Stimulated activated CD4-positive, alpha-beta T cell treated with anti-CD3 and anti-CD28 coated beads, Interleukin-1b, Interleukin-23, amount 100 ng/mL, for 24 hours (primary cell): Measurements from ENCODE around the gene CCDC88B.

Source experiments
- DNase-seq, 4 experiments: peaks; one replicate each; pipeline ENCODE4 v3.0.0-alpha.2; 2020; ENCODE audit warnings: low read depth in 4 of 4, low spot score in 1 of 4

Gene CCDC88B

DNA sequence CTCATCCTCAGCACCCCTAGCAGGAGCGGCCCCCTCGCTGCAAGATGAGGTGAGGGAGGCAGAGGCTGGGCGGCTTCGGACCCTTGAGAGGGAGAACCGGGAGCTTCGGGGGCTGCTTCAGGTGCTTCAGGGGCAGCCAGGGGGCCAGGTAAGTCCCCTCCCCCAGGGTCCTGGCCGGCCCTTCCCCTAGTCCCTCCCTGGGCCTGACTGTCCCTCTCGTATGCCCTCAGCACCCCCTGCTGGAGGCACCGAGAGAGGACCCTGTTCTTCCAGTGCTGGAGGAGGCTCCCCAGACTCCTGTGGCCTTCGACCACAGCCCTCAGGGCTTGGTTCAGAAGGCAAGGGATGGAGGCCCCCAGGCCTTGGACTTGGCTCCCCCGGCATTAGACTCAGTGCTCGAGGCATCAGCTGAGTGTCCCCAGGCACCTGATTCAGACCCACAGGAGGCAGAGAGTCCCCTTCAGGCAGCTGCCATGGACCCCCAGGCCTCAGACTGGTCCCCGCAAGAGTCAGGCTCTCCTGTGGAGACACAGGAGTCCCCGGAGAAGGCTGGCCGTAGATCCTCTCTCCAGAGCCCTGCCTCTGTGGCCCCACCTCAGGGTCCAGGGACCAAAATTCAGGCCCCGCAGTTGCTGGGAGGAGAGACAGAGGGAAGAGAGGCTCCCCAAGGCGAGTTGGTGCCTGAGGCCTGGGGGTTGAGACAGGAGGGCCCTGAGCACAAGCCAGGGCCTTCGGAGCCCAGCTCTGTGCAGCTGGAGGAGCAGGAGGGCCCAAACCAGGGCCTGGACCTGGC lies 4.0 kb downstream of the CCDC88B start:
- DNase-seq, result no peak

DNA sequence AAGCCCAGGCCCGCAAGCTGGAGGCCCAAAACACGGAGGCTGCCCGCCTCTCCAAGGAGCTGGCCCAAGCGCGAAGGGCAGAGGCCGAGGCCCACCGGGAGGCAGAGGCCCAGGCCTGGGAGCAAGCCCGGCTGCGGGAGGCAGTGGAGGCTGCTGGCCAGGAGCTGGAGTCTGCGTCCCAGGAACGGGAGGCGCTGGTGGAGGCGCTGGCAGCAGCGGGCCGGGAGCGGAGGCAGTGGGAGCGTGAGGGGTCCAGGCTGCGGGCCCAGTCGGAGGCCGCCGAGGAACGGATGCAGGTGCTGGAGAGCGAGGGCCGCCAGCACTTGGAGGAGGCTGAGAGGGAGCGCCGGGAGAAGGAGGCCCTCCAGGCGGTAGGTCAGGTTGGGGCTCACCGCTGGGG lies 4.8 kb downstream of the CCDC88B start:
- no peak for DNase-seq

DNA sequence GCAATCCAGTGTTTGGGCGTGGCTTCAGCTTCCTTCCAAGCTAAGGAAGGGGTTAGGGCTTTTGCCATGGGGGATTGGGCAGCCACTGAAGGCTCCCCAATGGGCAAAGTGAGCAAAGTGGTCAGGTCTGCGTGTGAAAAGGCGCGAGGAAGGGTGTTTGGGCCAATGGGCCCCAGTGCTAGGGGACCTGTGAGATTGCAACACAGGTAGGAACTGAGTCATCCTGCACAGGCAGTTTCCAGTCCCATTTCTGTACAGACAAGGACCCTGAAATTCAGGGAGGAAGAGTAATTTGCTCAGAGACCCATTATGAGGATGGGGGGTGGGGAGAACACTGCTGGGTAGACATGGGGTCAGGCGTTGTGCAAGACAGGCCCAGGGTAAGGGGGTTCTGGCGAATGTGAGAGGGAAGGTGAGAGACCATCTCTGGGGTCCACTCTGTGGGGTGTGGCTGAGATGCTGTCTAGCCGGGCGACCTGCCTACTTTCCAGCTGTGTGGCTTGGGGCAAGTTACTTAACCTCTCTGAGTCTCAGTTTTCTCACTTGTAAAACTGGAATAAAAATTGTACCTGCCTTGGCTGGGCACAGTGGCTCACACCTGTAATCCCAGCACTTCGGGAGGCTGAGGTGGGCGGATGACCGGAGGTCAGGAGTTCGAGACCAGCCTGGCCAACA lies 7.3 kb downstream of the CCDC88B start:
- no peak for DNase-seq

GRCh38 chr11:64348383-64349024 lies 8.5 kb downstream of the CCDC88B start:
- no peak for DNase-seq

GRCh38 chr11:64349025-64349387 lies 9.0 kb downstream of the CCDC88B start:
- no peak for DNase-seq

DNA sequence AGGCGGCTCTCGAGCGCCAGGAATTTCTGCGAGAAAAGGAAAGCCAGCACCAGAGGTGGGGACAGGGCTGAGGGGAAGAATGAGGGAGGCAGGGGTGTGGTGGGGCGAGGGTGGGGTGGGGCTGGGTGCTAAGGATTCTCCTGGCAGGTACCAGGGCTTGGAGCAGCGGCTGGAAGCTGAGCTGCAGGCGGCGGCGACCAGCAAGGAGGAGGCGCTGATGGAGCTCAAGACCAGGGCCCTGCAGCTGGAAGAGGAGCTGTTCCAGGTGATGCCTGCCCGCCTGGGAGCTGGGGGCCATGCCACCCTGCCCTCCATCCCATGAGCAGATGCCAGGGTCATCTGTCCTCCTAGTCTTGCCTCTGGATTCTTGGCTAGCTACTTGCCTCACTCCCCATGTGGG lies 9.4 kb downstream of the CCDC88B start:
- no peak for DNase-seq

DNA sequence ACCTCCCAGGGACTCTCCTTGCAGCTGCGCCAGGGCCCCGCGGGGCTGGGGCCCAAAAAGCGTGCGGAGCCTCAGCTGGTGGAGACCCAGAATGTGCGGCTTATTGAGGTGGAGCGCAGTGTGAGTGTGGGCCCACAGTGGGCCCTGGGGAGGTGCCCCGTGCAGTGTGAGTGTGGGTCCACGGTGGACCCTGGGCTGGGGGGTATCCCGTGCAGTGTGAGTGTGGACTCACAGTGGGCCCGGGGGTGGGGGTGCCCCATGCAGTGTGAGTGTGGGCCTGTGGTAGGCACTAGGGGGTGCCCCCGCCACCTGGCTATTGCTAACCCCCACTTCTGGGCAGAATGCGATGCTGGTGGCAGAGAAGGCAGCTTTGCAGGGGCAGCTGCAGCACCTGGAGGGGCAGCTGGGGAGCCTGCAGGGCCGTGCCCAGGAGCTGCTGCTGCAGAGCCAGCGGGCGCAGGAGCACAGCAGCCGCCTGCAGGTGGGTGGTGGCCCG lies 11.2 kb downstream of the CCDC88B start:
- DNase-seq, result no peak

DNA sequence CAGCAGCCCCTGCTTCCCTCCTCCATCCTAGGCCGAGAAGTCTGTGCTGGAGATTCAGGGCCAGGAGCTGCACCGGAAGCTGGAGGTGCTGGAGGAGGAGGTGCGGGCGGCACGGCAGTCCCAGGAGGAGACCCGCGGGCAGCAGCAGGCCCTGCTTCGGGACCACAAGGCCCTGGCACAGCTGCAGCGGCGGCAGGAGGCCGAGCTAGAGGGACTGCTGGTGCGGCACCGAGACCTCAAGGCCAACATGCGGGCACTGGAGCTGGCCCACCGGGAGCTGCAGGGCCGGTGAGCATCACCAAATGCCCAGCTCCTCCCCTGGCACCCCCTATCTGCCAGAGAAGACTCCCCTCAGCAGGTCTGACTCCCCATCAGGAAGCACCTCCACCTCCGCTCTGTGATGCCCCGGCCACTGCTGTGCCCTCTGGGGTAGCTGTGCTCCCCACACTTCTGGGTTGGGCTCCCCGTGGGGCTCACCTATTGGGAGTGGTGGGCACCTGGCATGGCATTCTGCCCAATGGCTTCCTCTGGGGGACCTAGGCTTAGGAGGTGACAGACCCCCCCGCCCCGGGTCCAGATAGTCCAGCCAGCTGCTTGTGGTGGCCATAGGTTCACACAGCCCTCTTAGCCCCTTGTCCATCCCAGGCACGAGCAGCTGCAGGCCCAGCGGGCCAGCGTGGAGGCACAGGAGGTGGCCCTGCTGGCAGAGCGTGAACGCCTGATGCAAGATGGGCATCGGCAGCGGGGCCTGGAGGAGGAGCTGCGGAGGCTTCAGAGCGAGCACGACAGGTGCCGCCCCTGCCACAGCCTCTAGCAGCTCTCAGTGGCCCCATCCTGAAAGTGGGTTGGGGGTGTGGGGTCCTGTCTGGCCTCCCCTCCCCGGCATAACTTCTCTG lies 12.3 kb downstream of the CCDC88B start:
- DNase-seq, result no peak

DNA sequence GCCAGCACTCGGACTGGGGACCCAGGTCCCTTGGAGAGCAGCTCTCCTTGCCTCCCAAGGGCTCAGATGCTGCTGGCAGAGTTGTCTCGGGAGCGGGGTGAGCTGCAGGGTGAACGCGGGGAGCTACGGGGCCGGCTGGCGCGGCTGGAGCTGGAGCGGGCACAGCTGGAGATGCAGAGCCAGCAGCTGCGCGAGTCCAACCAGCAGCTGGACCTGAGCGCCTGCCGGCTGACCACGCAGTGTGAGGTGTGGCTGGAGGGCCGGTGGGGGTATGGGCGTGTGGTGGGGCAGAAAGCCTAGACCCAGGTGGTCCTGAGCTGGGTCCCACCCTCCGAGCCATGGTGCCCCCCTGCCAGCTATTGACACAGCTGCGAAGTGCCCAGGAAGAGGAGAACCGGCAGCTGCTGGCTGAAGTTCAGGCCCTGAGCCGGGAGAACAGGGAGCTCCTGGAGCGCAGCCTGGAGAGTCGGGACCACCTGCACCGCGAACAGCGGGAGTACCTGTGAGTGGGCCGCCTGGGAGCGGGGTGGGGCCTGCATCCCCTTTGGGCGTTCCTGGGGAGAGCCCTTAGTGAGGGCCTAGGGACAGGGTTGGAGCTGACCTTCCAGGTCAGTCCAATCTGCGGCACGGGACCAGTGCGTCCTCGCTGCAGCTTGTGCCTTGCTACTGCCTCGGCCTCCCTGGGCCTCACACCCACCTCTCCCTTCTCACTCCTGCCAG lies 13.2 kb downstream of the CCDC88B start:
- DNase-seq, result no peak

DNA sequence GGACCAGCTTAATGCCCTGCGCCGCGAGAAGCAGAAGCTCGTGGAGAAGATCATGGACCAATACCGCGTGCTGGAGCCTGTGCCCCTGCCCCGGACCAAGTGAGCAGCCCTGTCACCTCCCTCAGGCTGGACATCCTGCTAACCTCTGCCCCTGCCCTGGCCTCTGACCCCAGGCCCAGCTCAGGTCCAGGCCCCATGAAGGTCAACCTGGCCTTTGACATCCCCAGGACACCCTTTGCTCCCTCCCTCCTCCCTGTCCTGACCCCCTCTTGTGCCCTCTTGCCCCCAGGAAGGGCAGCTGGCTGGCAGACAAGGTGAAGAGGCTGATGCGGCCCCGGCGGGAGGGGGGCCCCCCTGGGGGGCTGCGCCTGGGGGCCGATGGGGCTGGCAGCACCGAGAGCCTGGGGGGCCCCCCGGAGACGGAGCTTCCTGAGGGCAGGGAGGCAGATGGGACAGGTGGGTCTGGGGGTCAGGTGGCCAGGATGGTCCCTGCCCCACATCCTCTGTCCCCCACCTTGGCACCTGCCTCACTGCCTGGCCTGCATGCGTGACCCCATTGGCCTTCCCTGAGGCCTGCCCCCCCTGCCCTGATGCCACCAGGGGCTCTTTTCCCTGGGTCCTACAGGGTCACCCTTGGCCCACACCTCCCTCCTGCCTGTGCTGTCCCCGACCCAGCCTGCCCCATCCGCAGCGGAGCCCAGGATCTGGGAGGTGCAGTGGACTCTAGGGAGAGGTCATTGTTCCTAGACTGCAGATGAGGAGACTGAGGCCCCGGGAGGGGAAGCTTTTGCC lies 13.9 kb downstream of the CCDC88B start:
- no peak for DNase-seq

DNA sequence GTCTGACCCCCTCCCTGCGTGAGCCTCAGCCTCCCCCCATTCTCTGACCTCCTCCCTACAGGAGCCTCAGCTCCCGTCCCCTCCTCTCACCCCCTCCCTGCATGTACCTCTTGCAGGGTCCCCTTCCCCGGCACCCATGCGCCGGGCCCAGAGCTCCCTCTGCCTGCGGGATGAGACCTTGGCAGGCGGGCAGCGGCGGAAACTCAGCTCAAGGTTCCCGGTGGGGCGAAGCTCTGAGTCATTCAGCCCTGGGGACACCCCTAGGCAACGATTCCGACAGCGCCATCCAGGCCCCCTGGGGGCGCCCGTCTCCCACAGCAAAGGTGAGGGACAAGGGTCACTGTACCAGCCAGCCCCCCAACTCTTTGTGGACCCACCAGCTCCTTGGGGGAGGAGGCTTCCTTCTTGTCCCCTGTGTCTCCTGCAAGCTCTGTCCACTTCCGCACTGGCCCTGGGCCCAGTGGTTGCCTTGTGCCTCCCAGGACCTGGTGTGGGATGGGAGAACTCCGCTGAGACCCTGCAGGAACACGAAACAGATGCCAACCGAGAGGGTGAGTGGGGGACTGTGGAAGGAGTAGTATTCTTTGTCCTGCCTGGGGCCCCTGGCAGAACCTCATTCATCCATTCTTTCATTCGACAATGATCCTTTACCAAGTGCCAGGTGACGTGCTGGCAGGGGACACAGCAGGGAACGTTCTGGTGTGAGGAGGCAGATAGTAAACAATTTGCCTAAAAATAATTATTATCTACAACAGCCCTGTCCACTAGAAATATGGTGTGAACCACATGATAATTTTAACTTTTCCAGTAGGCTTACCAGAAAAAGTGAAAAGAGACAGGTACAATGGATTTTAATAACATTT lies 15.3 kb downstream of the CCDC88B start:
- peak in 1 of 4 experiments; percentile 32 for DNase-seq

DNA sequence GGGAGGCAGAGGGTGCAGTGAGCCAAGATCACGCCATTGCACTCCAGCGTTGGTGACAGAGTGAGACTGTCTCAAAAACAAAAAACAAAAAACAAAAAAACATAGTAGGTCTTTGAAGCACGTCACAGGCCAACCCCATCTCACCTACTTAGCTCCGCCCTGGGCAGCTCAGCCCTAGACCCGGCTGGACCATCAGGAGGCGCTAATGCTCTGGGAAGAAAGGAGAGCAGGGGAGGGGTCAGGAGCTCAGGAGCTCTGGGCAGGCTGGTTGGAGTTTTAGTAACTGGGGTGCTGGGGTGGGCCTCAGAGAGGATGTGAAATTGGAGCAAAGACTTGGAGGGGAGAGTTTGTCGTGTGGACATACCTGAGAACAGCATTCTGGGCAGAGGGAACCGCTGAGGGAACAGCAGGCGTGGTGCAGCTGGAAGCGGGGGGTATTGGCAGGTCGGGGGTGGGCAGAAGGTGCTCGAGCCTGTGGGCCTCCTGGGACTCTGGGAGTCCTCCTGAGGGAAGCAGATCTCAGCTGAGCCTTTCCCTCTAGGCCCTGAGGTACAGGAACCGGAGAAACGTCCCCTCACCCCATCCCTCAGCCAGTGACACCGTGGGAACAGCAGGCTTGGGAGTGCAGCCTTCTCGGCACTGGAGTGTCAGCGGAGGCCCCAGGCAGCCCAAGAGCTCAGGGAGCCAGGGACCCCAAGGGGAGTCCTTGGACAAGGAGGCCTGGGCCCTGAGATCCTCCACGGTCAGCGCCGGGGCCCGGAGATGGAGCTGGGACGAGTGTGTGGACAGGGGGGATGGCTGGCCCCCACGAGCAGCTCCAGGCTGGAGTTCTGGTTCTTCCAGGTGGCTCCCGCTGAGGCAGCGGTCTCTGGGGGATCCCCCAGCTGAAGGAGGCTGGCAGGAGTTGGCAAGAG lies 16.8 kb downstream of the CCDC88B start:
- no peak for DNase-seq

DNA sequence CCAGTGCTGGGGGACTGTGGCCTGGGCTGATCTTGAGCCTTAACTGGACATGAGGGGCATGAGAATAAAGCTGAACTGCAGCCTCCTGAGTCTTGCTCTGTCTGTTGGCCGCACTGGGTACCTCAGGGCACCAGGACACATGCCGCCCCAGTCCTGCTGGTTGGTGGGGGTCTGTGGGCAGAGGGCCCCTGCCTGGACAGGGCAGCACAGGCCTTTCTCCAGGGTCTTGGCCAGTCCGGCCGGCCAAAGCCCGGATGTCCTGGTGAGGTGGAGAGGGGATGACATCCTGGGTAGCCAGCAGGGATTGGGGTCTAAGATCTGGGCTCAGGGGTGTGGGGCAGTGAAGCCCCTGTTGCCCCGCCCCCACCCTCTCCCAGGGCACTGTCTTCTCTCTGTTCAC lies 17.4 kb downstream of the CCDC88B start:
- no peak for DNase-seq

- DNase-seq, result peak in 1 of 4 experiments; percentile 18
Measured at GRCh38 chr11:64357904-64358535, 18.0 kb downstream of the CCDC88B start.

DNA sequence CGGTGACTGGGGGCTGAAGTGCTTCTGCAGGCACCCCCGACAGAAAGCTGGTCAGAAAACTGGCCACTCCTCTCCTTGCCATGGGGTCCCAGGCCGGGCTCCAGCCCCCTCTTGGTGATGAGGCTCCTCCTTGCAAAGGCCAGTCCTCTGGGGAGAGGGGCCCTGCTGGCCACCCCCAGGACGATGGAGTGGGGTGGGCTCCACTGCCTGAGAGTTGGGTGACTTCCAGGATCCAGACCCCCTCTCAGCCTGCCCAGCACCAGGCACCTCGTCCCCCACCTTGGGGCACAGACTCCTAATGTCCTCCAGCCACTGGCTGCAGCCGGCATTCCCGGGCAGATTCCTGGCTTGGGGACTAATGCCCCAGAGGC lies 18.5 kb downstream of the CCDC88B start:
- DNase-seq, result no peak

GRCh38 chr11:64358907-64359711 lies 19.1 kb downstream of the CCDC88B start, which contains the start of gene RPS6KA4:
Gene RPS6KA4, plus strand, starts transcription at chr11:64359162. Its CDS starts 74 bp downstream, at chr11:64359236.
- peak in 2 of 4 experiments; percentile 37 to 60 for DNase-seq
